K562 (cell line): ENCODE results near the gene EP300. TPM values are rescaled to one million over a fixed set of nuclear protein-coding genes. Genes with fewer than 3 reads are reported as not detected.

Experiments used
- ATAC-seq: fragments of 200-7000 bp; cut with Tn5 transposase; 3 replicates; pipeline ENCODE4 v1.9.1; 2020; ENCODE audit warnings: moderate library complexity
- BruUV-seq: library from RNA; stranded (reverse); fragments of 400-500 nt; replicated peaks from 2 replicates; lab custom pipeline; 2021; lab: Mats Ljungman, UMichigan
- CTCF ChIA-PET: fragments of 300-600 bp; formaldehyde crosslinking; extraction: SDS; loops from one replicate; lab custom pipeline; 2021; ENCODE audit warnings: low intra/inter-chr PET ratio; lab: Yijun Ruan, JAX
- POLR2A ChIA-PET: fragments of 300-600, 350-650 bp; sonication (Branson Sonifier 250); formaldehyde crosslinking; extraction: SDS; loops from one replicate; lab custom pipeline; 2021; ENCODE audit warnings: antibody characterized with exemption, inconsistent platforms; lab: Yijun Ruan, JAX
- DNase-seq, 4 experiments: peaks; one replicate each; pipeline versions ENCODE4 v3.0.0 to v3.0.0-alpha.2; 2011 to 2018; ENCODE audit warnings: low spot score in 3 of 4, mixed read lengths in 3 of 4; ENCODE audit errors: extremely low read depth in 1 of 4
- FAIRE-seq: peaks from 2 replicates; lab custom pipeline; 2011; peaks lifted over from hg19 to GRCh38; lab: Jason Lieb, UNC
- H2AFZ ChIP-seq: 2 replicates; pipeline ENCODE4 v1.6.0; 2011; ENCODE audit warnings: low read depth, low read length, control low read depth, inconsistent platforms
- H3K27ac ChIP-seq: fragments of 200-600 bp; 3 replicates; pipeline ENCODE4 v1.8.0; 2011; ENCODE audit warnings: low read depth, mild to moderate bottlenecking, control low read depth, inconsistent platforms, low read length, moderate library complexity, mixed read lengths; ENCODE audit errors: extremely low read depth
- H3K27me3 ChIP-seq, 2 experiments: fragments of 300-600 bp in 1 of 2; 2 replicates in 1 of 2; 3 replicates in 1 of 2; pipeline versions ENCODE4 v1.6.0 to v1.8.0; 2011; ENCODE audit warnings: inconsistent platforms in 2 of 2, low read length in 2 of 2, mild to moderate bottlenecking in 1 of 2, mixed read lengths in 1 of 2, moderate library complexity in 1 of 2; ENCODE audit not compliant: control insufficient read depth in 2 of 2, insufficient read depth in 2 of 2
- H3K36me3 ChIP-seq: fragments of 300-600 bp; 3 replicates; pipeline ENCODE4 v1.8.0; 2011; ENCODE audit warnings: mild to moderate bottlenecking, low read length, inconsistent platforms; ENCODE audit not compliant: control insufficient read depth, insufficient read depth
- H3K4me1 ChIP-seq, 2 experiments: fragments of 200-600 bp in 1 of 2; replicated peaks in 1 of 2; 2 replicates in 1 of 2; 3 replicates in 1 of 2; pipeline versions ENCODE4 v1.5.1 to v1.8.0; 2011; ENCODE audit warnings: inconsistent platforms in 2 of 2, low read length in 2 of 2, mild to moderate bottlenecking in 1 of 2, mixed read lengths in 1 of 2, moderate library complexity in 1 of 2; ENCODE audit not compliant: control insufficient read depth in 2 of 2, insufficient read depth in 2 of 2
- H3K4me2 ChIP-seq: 2 replicates; pipeline ENCODE4 v1.6.1; 2011; ENCODE audit warnings: low read length, control low read depth, inconsistent platforms, mixed read lengths; ENCODE audit not compliant: insufficient read depth
- H3K4me3 ChIP-seq: fragments of 200-600 bp; sonication (generic), shearing (Covaris generic); 2 replicates; pipeline ENCODE4 v1.5.1; 2016; ENCODE audit warnings: control low read depth, inconsistent platforms
- H3K79me2 ChIP-seq: fragments of 200-600 bp; 3 replicates; pipeline ENCODE4 v1.8.0; 2011; ENCODE audit warnings: low read length, inconsistent platforms; ENCODE audit not compliant: control insufficient read depth, insufficient read depth
- H3K9ac ChIP-seq, 2 experiments: 2 replicates each; pipeline versions ENCODE4 v1.6.0 to v1.6.1; 2011; ENCODE audit warnings: low read depth in 2 of 2, low read length in 2 of 2, control low read depth in 1 of 2, inconsistent platforms in 1 of 2, mild to moderate bottlenecking in 1 of 2, mixed read lengths in 1 of 2; ENCODE audit not compliant: insufficient read depth in 1 of 2
- H3K9me1 ChIP-seq: one replicate; pipeline ENCODE4 v1.6.0; 2011; ENCODE audit warnings: inconsistent platforms, mild to moderate bottlenecking, low read length, moderate library complexity; ENCODE audit not compliant: control insufficient read depth, insufficient read depth
- H3K9me3 ChIP-seq: replicated peaks from 2 replicates; pipeline ENCODE4 v1.5.1; 2011; ENCODE audit warnings: low read depth, low read length, inconsistent platforms; ENCODE audit not compliant: control insufficient read depth, insufficient read depth
- H4K20me1 ChIP-seq: replicated peaks from 2 replicates; pipeline ENCODE4 v1.6.1; 2011; ENCODE audit warnings: low read length, inconsistent platforms, mixed read lengths; ENCODE audit not compliant: control insufficient read depth, insufficient read depth
- E2F3 ChIP-seq: fragments of 250-450 bp; sonication (Bioruptor Pico); IDR thresholded peaks from 2 replicates; pipeline ENCODE4 v1.4.0; 2020; ENCODE audit warnings: mild to moderate bottlenecking
- EP300 ChIP-seq: IDR thresholded peaks from 2 replicates; pipeline ENCODE4 v1.6.1; 2012; ENCODE audit warnings: low read length, improper control_type of control experiment
- HEY1 ChIP-seq: fragments of 250-450 bp; sonication (Bioruptor Pico); IDR thresholded peaks from 2 replicates; pipeline ENCODE4 v1.5.0; 2020; ENCODE audit warnings: mild to moderate bottlenecking, moderate library complexity, borderline replicate concordance
- HMG20B ChIP-seq: fragments of 250-450 bp; sonication (Bioruptor Pico); IDR thresholded peaks from 2 replicates; pipeline ENCODE4 v1.5.0; 2021; ENCODE audit warnings: mild to moderate bottlenecking
- HMGXB4 ChIP-seq: sonication (generic); formaldehyde crosslinking; IDR thresholded peaks from 2 replicates; pipeline ENCODE4 v1.8.1; 2023; ENCODE audit warnings: mild to moderate bottlenecking, missing genetic modification reagents
- MAZ ChIP-seq, 2 experiments: fragments of 450-650 bp in 1 of 2; sonication (generic) in 1 of 2; formaldehyde crosslinking; IDR thresholded peaks in 1 of 2; conservative IDR thresholded peaks in 1 of 2; 2 replicates each; pipeline versions ENCODE4 v1.4.0 to v1.5.0; 2020; ENCODE audit warnings: mild to moderate bottlenecking in 1 of 2, missing genetic modification reagents in 1 of 2
- SAFB ChIP-seq: fragments of 200-400 bp; formaldehyde crosslinking; IDR thresholded peaks from 2 replicates; pipeline ENCODE4 v1.6.1; 2017; ENCODE audit warnings: low read depth, low read length, borderline replicate concordance
- ZNF224 ChIP-seq: sonication (generic); formaldehyde crosslinking; IDR thresholded peaks from 2 replicates; pipeline ENCODE4 v1.8.0; 2022; ENCODE audit warnings: mild to moderate bottlenecking, missing genetic modification reagents
- WGBS: fragments of 100-300 bp; shearing (Covaris generic); methylation state at CpG from one replicate; pipeline ENCODE4 v1.1.6; 2016; ENCODE audit warnings: low coverage, mixed read lengths; ENCODE audit not compliant: insufficient coverage; ENCODE audit errors: missing lambda C conversion rate; 5-methylcytosine and 5-hydroxymethylcytosine counted together
- in situ Hi-C: fragments of 300-500 bp; cut with MboI; formaldehyde crosslinking; loops from 4 replicates; pipeline ENCODE4 v1.15.0; 2018; ENCODE audit warnings: inconsistent platforms, mixed read lengths
- intact Hi-C: fragments of 100-400 bp; cut with micrococcal nuclease; formaldehyde crosslinking; loops from 2 replicates; pipeline ENCODE4 v1.14.2; 2022
- polyA plus RNA-seq, 8 experiments: library from polyadenylated mRNA; depleted of rRNA in 4 of 8; stranded (reverse) in 5 of 8; unstranded in 3 of 8; fragments of >200 nt; fragmentation: Nextera tagmentation in 2 of 8; fragmentation: Illumina TruSeq in 1 of 8; extraction: Ambion mirVana in 2 of 8; extraction: Trizol in 1 of 8; gene quantifications; 2 replicates each; pipeline versions ENCODE4 v1.2.1 to v1.2.3, GENCODE V29; 2011 to 2014; ENCODE audit warnings: inconsistent platforms in 1 of 8, missing spikeins in 1 of 8
- total RNA-seq, 7 experiments: library from RNA; depleted of rRNA in 6 of 7; stranded (reverse); fragments of >200 nt in 6 of 7; fragmentation: Illumina TruSeq in 2 of 7; extraction: Trizol in 2 of 7; gene quantifications; 2 replicates each; pipeline versions ENCODE4 v1.2.1 to v1.2.3, GENCODE V29; 2011 to 2021; ENCODE audit warnings: low replicate concordance in 1 of 7
- TF ChIP-seq, protein P1 (sequence below): sonication (generic); formaldehyde crosslinking; IDR thresholded peaks from 2 replicates; pipeline ENCODE4 v1.8.1; 2023; ENCODE audit warnings: mild to moderate bottlenecking, missing genetic modification reagents

The EP300 gene
- total and polyA plus RNA-seq, 9 of the 15 experiments (the other 6 are each of a cell fraction or from before 2014, with no cell fraction given): 2.2 to 28.6 (median 10.9) TPM

GRCh38 chr22:41110968-41111367 lies 18.6 kb downstream of the EP300 start:
- Histone ChIP-seq H3K36me3 (peaks cover 19% of the 10 kb centered on the region; the same call in 1 of the 3 replicates), H3K27me3 (no peaks in the 10 kb centered on the region), H3K4me2 (no peak overlapping the region), H3K4me1 (no peaks in the 10 kb centered on the region; a peak in 1 of 5 replicates), H3K79me2 (peaks cover 88% of the 10 kb centered on the region), H4K20me1 (0 out of 2 replicates have a peak, but pooled peaks cover 3% of the 10 kb centered on the region), H3K27ac (no peak overlapping the region), H3K9me1 (no peaks in the 10 kb centered on the region), H2AFZ (no peak overlapping the region), H3K4me3 (no peak overlapping the region), H3K9me3 (no peaks in the 10 kb centered on the region), H3K9ac (no peak overlapping the region)
- no TSS peak for BruUV-seq
- TF ChIP-seq E2F3 (CRISPR knock-in tag) (no peak), EP300 (no peak), HMGXB4 (no peak), MAZ (CRISPR knock-in tag; conservative IDR thresholded peaks at IDR 0.05 in 1 of 2, IDR thresholded peaks at IDR 0.05 in 1 of 2) (no peak), HEY1 (CRISPR knock-in tag) (no peak), SAFB (no peak), ZNF224 (CRISPR knock-in tag) (no peak), HMG20B (CRISPR knock-in tag) (no peak)
- TF ChIP-seq, protein P1, sequence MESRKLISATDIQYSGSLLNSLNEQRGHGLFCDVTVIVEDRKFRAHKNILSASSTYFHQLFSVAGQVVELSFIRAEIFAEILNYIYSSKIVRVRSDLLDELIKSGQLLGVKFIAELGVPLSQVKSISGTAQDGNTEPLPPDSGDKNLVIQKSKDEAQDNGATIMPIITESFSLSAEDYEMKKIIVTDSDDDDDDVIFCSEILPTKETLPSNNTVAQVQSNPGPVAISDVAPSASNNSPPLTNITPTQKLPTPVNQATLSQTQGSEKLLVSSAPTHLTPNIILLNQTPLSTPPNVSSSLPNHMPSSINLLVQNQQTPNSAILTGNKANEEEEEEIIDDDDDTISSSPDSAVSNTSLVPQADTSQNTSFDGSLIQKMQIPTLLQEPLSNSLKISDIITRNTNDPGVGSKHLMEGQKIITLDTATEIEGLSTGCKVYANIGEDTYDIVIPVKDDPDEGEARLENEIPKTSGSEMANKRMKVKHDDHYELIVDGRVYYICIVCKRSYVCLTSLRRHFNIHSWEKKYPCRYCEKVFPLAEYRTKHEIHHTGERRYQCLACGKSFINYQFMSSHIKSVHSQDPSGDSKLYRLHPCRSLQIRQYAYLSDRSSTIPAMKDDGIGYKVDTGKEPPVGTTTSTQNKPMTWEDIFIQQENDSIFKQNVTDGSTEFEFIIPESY (CRISPR knock-in tag): no peak
- no peak for DNase-seq
- ChIA-PET CTCF (no interaction called here), POLR2A (interaction anchor here (0.6 to 1.8 kb wide), 2 partner anchors 10 to 18 kb away, joined by 3 to 5 read pairs; partner anchors contain the start of gene EP300)
- no peak for FAIRE-seq
- no peak for ATAC-seq
- WGBS: 96% methylated on average over 10 of the region's 10 CpGs
- in situ Hi-C loops (no loop called here), intact Hi-C loops (no loop called here)
